Fibroblast of gingiva (primary cell): ENCODE data around the gene MMP27.

Experiments used
- DNase-seq: peaks from one replicate; pipeline ENCODE4 v3.0.0-alpha.2; 2011; ENCODE audit warnings: low read depth

Gene MMP27

GRCh38 chr11:102703826-102704493 is 1.6 kb downstream of the MMP27 start:
- no peak for DNase-seq

DNA sequence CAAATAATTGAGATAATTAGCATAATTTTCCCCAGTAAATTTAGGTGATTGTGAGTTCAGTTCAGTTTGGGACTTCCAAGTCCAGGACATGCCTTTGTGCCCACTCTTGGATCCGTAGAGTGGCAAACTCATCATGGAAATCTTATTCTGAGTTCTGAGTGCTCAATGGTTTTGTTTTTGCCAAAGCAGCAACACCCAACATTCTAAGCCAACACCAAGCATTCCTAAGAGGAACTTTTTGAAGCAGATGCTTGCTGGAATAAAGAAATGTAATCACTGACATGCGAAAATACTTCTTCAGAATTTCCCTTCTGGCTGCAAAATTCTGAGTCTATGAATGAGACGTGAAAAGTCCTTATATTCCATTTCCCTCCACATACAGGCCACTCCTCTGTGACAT is 10.4 kb downstream of the MMP27 start:
- DNase-seq, result no peak

DNA sequence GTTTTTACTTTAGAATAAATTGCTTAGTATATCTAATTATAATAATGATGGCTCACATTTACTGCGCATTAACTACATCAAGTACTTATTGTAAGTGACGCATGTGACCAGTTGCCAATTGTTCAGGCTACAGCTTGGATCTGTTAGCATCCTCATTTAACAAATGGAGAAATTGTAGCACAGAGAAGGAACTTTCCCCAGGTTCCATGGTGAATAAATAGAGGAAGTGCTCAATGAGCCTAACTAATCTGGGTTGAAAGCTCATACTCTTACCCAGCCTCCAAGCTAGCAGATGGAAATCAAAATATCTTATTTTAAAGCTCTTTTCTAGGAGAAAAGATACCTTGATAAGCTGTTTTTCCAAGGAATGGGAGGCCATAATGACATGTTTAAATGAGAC is 19.8 kb downstream of the MMP27 start:
- no peak for DNase-seq

DNA sequence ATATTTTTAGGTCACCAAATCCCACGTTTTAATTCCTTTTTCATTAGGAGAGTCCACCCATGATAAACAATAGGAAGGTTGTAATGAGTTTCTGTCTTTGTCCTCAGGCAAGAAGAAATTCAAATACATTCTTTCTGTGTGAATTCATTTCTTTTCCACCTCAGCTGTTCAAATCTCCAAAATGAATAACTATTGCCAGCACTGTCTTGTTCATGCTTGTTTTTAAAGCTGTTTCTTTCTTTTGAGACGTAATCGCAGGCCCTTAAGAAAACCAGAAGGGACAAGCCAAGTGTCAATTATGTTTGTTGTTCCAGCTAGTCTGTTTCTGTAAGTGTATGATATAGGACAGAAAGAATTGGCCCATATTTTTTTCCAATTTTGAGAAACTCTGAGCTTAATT is 20.2 kb downstream of the MMP27 start:
- DNase-seq, result no peak

GRCh38 chr11:102683277-102683676 is 22.3 kb downstream of the MMP27 start:
- no peak for DNase-seq

GRCh38 chr11:102680945-102681344 is 24.6 kb downstream of the MMP27 start:
- peak; percentile 75 for DNase-seq

- no peak for DNase-seq
Measured at GRCh38 chr11:102678022-102678421, 27.5 kb downstream of the MMP27 start.

GRCh38 chr11:102676084-102676483 is 29.5 kb downstream of the MMP27 start:
- no peak for DNase-seq

DNA sequence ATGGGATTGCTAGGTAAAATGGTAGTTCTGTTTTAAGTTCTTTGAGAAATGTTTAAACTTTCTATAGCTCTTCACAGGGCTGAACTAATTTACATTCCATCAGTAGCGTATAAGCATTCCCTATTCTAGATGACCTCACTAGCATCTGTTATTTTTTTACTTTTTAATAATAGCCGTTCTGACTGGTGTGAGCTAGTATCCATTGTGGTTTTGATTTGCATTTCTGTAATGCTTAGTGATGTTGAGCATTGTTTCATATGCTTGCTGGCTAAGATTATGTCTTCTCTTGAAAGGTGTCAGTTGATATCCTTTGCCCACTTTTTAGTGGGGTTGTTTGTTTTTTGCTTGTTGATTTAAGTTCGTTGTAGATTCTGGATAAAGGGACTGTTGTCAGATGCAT is 35.9 kb downstream of the MMP27 start:
- no peak for DNase-seq

GRCh38 chr11:102666331-102666957 is 39.1 kb downstream of the MMP27 start:
- DNase-seq, result peak; percentile 42

DNA sequence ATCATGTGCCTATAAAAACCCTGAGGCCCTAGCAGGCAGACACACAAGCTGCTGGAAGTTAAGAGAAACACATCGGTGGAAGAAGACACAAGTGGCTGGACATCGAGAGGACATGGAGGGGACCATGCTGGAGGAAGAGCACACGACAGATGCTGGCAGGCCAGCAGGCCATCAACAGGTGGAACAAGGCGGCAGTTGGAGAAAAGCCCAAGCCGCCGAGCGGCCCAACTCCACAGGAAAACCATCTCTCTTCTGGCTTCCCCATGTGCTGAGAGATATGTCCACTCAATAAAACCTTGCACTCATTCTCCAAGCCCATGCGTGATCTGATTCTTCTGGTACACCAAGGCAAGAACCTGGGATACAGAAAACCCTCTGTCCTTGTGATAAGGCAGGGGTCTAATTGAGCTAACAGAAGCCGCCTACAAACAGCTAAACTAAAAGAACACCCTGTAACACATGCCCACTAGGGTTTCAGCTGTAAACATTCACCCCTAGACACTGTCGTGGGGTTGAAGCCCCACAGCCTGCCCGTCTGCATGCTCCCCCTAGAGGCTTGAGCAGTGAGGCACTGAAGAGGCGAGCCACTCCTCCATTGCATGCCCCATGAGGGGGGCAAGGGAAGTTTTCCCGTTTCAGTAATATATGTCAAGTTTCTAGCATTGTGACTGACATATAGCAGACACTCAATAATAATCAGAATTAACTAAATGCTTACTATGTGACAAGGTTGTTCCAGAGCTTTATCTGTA is 41.4 kb downstream of the MMP27 start:
- no peak for DNase-seq

DNA sequence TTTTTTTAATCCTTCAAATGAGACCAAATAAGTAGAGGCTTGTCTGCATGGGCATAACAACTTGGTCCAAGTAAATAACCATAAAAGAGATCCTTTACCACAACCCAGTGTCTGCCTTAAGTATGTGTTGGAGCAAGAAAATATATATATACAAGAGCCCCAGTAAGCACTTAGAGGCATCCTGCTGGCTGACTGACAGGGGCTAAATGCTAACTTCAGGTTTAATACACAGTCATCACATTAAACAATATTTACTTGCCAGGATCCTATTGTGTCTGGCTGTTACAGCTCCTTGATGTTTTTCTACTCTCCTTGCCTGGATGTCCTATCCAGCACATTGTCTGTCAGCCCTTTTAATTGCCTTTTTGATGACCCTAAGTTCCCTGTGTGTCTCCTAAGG is 43.0 kb downstream of the MMP27 start:
- DNase-seq, result no peak

DNA sequence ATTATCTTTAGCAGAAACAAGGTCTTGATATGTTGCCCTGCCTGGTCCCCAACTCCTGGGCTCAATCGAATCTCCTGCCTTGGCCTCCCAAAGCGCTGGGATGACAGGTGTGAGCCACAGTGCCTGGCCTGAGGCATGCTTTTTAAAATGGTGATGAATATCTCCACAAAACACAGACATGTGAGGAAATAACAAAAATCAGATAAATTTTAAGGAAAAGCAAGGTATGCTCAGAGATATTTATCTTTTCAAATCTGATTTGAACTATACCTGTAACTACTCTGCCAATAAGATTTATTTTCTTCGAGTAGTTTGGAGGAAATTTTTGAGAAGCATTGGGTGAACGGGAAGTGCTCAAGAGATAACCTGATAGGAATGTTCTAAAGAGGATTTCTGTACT is 44.5 kb downstream of the MMP27 start:
- DNase-seq, result no peak

- no peak for DNase-seq
Measured at GRCh38 chr11:102656528-102656927, 49.0 kb downstream of the MMP27 start.

- DNase-seq, result no peak
Measured at GRCh38 chr11:102655547-102655946, 50.0 kb downstream of the MMP27 start.

DNA sequence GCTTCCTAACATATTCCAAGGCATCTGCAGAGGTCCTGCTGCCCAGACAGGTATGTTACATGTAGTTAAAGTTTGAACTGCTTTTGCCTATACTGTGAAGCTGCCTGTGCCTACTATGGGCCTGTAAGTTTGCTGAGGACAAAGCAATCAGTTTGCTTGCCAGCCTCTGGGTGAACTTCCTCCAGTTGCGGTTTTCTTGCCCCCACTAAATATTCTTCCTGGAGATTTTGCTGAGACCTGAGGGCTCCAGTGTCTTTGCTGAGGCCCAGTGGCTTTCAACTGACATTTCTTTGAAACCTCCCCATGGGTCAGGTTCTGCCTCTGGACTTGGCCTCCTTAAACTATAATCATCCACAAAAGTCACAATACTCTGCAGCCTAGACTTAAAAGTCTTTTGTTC is 50.8 kb downstream of the MMP27 start:
- no peak for DNase-seq

GRCh38 chr11:102653744-102654291 is 51.8 kb downstream of the MMP27 start:
- DNase-seq, result no peak

GRCh38 chr11:102647430-102647829 is 58.1 kb downstream of the MMP27 start:
- no peak for DNase-seq

- no peak for DNase-seq
Measured at GRCh38 chr11:102643941-102644340, 61.6 kb downstream of the MMP27 start.
